ENCODE results near the gene NPFFR1.

- TF ChIP-seq, protein P1, sequence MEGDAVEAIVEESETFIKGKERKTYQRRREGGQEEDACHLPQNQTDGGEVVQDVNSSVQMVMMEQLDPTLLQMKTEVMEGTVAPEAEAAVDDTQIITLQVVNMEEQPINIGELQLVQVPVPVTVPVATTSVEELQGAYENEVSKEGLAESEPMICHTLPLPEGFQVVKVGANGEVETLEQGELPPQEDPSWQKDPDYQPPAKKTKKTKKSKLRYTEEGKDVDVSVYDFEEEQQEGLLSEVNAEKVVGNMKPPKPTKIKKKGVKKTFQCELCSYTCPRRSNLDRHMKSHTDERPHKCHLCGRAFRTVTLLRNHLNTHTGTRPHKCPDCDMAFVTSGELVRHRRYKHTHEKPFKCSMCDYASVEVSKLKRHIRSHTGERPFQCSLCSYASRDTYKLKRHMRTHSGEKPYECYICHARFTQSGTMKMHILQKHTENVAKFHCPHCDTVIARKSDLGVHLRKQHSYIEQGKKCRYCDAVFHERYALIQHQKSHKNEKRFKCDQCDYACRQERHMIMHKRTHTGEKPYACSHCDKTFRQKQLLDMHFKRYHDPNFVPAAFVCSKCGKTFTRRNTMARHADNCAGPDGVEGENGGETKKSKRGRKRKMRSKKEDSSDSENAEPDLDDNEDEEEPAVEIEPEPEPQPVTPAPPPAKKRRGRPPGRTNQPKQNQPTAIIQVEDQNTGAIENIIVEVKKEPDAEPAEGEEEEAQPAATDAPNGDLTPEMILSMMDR (conservative IDR thresholded peaks at IDR 0.05; ENCODE audit: low read depth, low read length) = no peak
- no peak for TF ChIP-seq EZH2 (IDR thresholded peaks at IDR 0.05; ENCODE audit: borderline replicate concordance, low read depth, low read length, poor library complexity, severe bottlenecking)
Measured at GRCh38 chr10:70306181-70306705, 22.4 kb upstream of the NPFFR1 start.
